NCI-H446 treated with DMSO at 0.1 percent for 48 hours (cell line): Measurements from ENCODE around the gene CLIP2.
"Not testable (repeated sequence)": the region's sequence is repeated elsewhere in the genome, so short reads cannot be mapped to it uniquely, and the experiment has no call there.

ENCODE experiments used
- DNase-seq: peaks from one replicate; lab custom pipeline; 2025; lab: John Stamatoyannopoulos, UW

Gene CLIP2

GRCh38 chr7:74371381-74372341 is 82.5 kb downstream of the CLIP2 start:
- DNase-seq = no peak

GRCh38 chr7:74372511-74373111 is 83.4 kb downstream of the CLIP2 start:
- no peak for DNase-seq

GRCh38 chr7:74373536-74373935 is 84.3 kb downstream of the CLIP2 start:
- DNase-seq = no peak

GRCh38 chr7:74375726-74376220 is 86.6 kb downstream of the CLIP2 start:
- DNase-seq = no peak

DNA sequence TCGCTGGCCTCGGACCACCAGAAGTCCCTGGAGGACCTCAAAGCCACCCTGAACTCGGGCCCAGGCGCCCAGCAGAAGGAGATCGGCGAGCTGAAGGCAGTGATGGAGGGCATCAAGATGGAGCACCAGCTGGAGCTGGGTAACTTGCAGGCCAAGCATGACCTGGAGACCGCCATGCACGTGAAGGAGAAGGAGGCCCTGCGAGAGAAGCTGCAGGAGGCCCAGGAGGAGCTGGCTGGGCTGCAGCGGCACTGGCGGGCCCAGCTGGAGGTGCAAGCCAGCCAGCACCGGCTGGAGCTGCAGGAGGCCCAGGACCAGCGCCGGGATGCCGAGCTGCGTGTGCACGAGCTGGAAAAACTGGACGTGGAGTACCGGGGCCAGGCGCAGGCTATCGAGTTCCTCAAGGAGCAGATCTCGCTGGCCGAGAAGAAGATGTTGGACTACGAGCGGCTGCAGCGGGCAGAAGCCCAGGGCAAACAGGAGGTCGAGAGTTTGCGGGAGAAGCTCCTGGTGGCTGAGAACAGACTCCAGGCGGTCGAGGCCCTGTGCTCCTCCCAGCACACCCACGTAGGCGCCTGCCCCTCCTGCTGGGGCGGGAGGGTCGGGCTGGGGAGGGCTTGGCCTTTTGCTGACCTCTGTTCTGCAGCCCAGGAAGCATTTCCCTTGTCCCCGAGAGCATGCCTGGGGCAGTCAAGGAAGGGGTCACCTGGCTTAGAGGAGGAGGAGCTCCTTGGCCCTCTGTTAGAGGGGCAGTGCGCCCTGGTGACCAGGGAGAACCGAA is 87.2 kb downstream of the CLIP2 start:
- DNase-seq = no peak

DNA sequence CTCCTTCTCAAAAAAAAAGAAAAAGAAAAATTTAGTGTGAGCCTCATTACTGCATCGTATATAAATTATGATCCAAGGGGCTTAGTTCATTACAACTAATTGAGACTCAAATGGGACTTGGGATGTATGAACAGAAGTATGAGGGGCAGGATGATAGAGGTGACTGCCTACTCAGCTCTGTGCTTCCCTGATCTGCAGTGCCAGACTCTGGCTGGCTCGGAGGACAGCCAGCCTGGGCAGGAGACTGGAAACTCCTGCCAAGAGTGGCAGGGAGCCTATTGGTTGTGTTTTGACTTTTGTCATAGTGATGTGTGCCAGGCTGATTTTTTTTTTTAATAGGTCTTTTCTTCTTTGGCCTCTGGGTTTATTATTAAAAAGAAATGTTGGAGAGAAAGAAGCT is 90.7 kb downstream of the CLIP2 start:
- DNase-seq = peak; percentile 78

DNA sequence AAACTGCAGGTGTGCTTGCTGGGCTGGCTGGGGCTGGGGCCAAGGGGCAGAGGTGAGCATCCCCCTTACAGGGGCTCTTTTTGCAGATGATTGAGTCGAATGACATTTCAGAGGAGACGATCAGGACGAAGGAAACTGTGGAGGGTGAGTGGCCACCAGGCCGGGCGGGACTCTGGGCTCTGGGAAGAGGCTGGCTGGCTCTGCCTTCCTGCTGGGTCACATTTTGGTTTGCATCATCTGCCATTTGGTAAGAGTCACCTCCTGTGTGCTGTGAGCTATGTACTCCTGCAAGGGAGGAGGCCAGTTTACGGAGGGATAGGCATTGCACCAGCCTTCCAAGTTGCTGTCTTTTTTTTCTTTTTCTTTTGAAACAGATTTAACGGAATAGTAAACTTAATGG is 91.5 kb downstream of the CLIP2 start:
- peak; percentile 33 for DNase-seq

DNA sequence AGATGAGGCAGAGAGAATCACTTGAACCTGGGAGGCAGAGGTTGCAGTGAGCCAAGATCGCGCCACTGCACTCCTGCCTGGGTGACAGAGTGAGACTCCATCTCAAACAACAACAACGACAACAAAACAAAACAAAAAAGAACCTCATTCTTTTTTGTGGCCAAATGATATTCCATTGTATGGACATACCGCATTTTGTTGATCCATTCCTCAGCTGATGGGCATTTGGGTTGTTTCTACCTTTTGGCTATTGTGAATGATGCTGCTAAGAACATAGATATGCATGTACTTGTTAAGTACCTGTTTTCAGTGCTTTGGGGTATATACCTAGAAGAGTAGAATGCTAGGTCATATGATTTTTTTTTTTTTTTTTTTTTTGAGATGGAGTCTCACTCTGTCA is 94.9 kb downstream of the CLIP2 start:
- DNase-seq = not testable (repeated sequence)

DNA sequence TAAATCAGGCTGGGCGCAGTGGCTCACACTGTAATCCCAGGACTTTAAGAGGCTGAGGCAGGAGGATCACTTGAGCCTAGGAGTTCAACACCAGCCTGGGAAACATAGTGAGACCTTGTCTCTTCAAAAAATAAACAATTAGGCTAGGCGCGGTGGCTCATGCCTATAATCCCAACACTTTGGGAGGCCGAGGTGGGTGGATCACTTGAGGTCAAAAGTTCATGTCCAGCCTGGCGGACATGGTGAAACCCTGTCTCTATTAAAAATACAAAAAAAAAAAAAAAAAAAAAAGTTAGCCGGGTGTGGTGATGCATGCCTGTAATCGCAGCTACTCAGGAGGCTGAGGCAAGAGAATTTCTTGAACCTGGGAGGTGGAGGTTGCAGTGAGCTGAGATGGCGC is 95.6 kb downstream of the CLIP2 start:
- not testable (repeated sequence) for DNase-seq

GRCh38 chr7:74387606-74388005 is 98.4 kb downstream of the CLIP2 start:
- DNase-seq = no peak

GRCh38 chr7:74388880-74389415 is 99.7 kb downstream of the CLIP2 start:
- DNase-seq = no peak

- DNase-seq = not testable (repeated sequence)
Measured at GRCh38 chr7:74393722-74394121, 104.5 kb downstream of the CLIP2 start.

DNA sequence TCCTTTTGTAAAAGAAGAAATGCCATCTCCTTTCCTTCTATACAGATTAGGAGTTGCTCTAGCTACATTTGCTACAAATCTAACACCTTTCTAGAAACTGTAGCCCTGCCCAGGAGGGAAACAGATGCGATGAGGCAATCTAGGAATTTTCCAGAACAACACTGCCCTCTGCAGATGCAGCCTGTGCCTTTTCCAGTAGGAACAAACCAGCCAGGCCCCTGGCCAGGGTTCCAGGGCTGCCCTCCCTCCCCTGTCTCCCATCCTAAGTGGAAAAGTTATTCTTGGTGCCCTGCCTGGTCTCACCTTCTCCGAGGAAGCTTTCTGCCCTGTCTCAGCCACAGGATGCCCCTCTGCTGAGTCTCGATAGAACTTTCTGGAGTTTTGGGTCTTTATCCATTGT is 105.4 kb downstream of the CLIP2 start:
- not testable (repeated sequence) for DNase-seq

GRCh38 chr7:74395745-74396311 is 106.6 kb downstream of the CLIP2 start:
- DNase-seq = no peak

- DNase-seq = no peak
Measured at GRCh38 chr7:74396993-74397392, 107.8 kb downstream of the CLIP2 start.

- no peak for DNase-seq
Measured at GRCh38 chr7:74398426-74398825, 109.2 kb downstream of the CLIP2 start.

- DNase-seq = no peak
Measured at GRCh38 chr7:74399006-74399405, 109.8 kb downstream of the CLIP2 start.

DNA sequence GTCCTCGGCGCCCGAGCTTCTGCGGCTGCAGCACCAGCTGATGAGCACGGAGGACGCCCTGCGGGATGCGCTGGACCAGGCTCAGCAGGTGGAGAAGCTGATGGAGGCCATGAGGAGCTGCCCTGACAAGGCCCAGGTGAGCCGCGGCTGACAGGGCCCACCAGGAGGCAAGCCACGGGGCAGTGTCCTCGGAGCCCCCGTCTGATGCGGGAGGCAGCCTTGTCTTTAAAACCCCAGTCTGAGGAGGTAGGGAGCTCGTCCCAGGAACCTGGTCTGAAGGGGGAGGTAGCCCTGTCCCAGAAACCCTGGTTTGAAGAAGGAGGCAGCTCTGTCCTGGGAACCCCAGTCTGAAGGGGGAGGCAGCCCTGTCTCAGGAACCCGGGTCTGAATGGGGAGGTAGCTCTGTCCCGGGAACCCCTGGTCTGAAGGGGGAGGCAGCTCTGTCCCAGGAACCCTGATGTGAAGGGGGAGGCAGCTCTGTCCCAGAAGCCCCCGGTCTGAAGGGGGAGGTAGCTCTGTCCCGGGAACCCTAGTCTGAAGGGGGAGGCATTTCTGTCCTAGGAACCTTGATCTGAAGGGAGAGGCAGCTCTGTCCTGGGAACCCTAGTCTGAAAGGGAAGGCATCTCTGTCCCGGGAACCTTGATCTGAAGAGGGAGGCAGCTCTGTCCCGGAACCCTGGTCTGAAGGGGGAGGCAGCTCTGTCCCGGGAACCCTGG is 111.4 kb downstream of the CLIP2 start:
- no peak for DNase-seq

- DNase-seq = no peak
Measured at GRCh38 chr7:74401137-74401859, 112.1 kb downstream of the CLIP2 start.

- DNase-seq = not testable (repeated sequence)
Measured at GRCh38 chr7:74402668-74403067, 113.5 kb downstream of the CLIP2 start.
